ENCODE results near the gene UBE2K. TPM values are rescaled to one million over a fixed set of nuclear protein-coding genes. Genes with fewer than 3 reads are reported as not detected.
"Not testable (repeated sequence)": the region's sequence is repeated elsewhere in the genome, so short reads cannot be mapped to it uniquely, and the experiment has no call there.

The UBE2K gene
- total RNA-seq, 2 donors from 2014 or later: 99.0 to 99.6 TPM

- Histone ChIP-seq H3K36me3 (no peaks in the 10 kb centered on the region), H3K9me3 (no peaks in the 10 kb centered on the region), H3K27me3 (no peaks in the 10 kb centered on the region), H3K9ac (ENCODE audit: low read depth in 2 of 2, low read length in 2 of 2) (no peak overlapping the region), H3K4me1 (no peaks in the 10 kb centered on the region), H3K4me3 (no peak overlapping the region), H3K27ac (no peak overlapping the region)
- no peak for DNase-seq
- intact Hi-C loops (cut with DNase I): no loop called here
- no peak for TF ChIP-seq CTCF (IDR thresholded peaks at IDR 0.05)
These were observed 23.9 kb downstream of the UBE2K start for GRCh38 chr4:39721788-39722187.

GRCh38 chr4:39729557-39729956 lies 31.6 kb downstream of the UBE2K start:
- intact Hi-C loops (cut with DNase I): no loop called here
- H3K9ac ChIP-seq (ENCODE audit: low read depth in 2 of 2, low read length in 2 of 2): no peak overlapping the region
- no peaks in the 10 kb centered on the region for H3K4me1 ChIP-seq
- H3K36me3 ChIP-seq: no peaks in the 10 kb centered on the region
- no peak overlapping the region for H3K27ac ChIP-seq
- TF ChIP-seq CTCF (IDR thresholded peaks at IDR 0.05): no peak
- H3K9me3 ChIP-seq: no peaks in the 10 kb centered on the region
- DNase-seq: no peak
- H3K4me3 ChIP-seq: no peak overlapping the region
- no peaks in the 10 kb centered on the region for H3K27me3 ChIP-seq

- Histone ChIP-seq H3K9ac (ENCODE audit: low read depth in 2 of 2, low read length in 2 of 2) (no peak overlapping the region), H3K4me3 (no peak overlapping the region), H3K27ac (no peak overlapping the region), H3K4me1 (no peaks in the 10 kb centered on the region), H3K9me3 (no peaks in the 10 kb centered on the region), H3K36me3 (no peaks in the 10 kb centered on the region), H3K27me3 (no peaks in the 10 kb centered on the region)
- DNase-seq: no peak
- TF ChIP-seq CTCF (IDR thresholded peaks at IDR 0.05): no peak
- intact Hi-C loops (cut with DNase I): no loop called here
These were observed 32.1 kb downstream of the UBE2K start for GRCh38 chr4:39730072-39730471.

- TF ChIP-seq CTCF (IDR thresholded peaks at IDR 0.05): no peak
- intact Hi-C loops (cut with DNase I): no loop called here
These were observed 34.0 kb downstream of the UBE2K start for GRCh38 chr4:39731908-39732307.

GRCh38 chr4:39732728-39733127 lies 34.8 kb downstream of the UBE2K start:
- intact Hi-C loops (cut with DNase I): no loop called here
- no peak overlapping the region for H3K4me3 ChIP-seq
- H3K4me1 ChIP-seq: no peaks in the 10 kb centered on the region
- no peak for TF ChIP-seq CTCF (IDR thresholded peaks at IDR 0.05)
- no peak for DNase-seq
- no peaks in the 10 kb centered on the region for H3K36me3 ChIP-seq
- H3K9me3 ChIP-seq: no peaks in the 10 kb centered on the region
- H3K27ac ChIP-seq: no peak overlapping the region
- no peak overlapping the region for H3K9ac ChIP-seq (ENCODE audit: low read depth in 2 of 2, low read length in 2 of 2)
- no peaks in the 10 kb centered on the region for H3K27me3 ChIP-seq

More at GRCh38 chr4:39731908-39732307, 34.0 kb downstream of the UBE2K start:
- Histone ChIP-seq H3K4me3 (no peak overlapping the region), H3K27ac (no peak overlapping the region), H3K9ac (ENCODE audit: low read depth in 2 of 2, low read length in 2 of 2) (no peak overlapping the region), H3K36me3 (no peaks in the 10 kb centered on the region), H3K27me3 (no peaks in the 10 kb centered on the region), H3K9me3 (no peaks in the 10 kb centered on the region), H3K4me1 (no peaks in the 10 kb centered on the region)
- DNase-seq: no peak

- H3K4me1 ChIP-seq; H3K27ac ChIP-seq; H3K9ac ChIP-seq (ENCODE audit: low read depth in 2 of 2, low read length in 2 of 2); H3K4me3 ChIP-seq; intact Hi-C loops (cut with DNase I); H3K9me3 ChIP-seq; H3K36me3 ChIP-seq; H3K27me3 ChIP-seq; DNase-seq: not testable (repeated sequence)
These were observed 41.7 kb downstream of the UBE2K start for GRCh38 chr4:39739591-39739990.
